ENCODE measurements around the gene SLC39A9.

SLC39A9 gene

GRCh38 chr14:69354383-69355153 lies 43.9 kb upstream of the SLC39A9 start:
- DNase-seq (ENCODE audit: low read depth) = peak; percentile 30
- TF ChIP-seq CTCF (IDR thresholded peaks at IDR 0.05; ENCODE audit: insufficient read depth, low read depth, low read length, missing control alignments) = no peak
- no peak overlapping the region for H3K4me3 ChIP-seq (ENCODE audit: low read length)

DNA sequence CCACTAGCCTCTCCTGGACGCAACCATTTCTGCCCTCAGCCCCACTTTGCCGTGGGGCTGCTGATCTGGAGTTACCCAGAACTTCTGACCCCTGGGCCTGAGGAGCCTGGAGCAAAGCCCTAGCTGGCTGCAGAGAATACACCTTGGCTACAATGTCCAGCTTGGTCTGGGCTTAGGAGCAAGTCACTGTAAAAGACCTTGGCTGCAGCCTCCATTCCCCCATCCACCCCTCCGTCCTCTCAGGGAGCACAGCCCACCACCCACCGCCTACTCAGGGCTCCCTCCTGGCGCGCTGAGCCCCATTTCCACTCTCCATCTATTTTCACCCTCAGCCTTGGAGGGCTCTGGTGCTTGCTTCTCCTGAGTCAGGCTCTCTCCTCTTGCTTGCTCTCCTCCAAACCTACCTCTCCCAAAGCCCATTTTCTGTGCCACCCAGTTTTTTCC lies 43.3 kb upstream of the SLC39A9 start:
- no peak for DNase-seq (ENCODE audit: low read depth)
- TF ChIP-seq CTCF (IDR thresholded peaks at IDR 0.05; ENCODE audit: insufficient read depth, low read depth, low read length, missing control alignments) = no peak
- H3K4me3 ChIP-seq (ENCODE audit: low read length) = no peak overlapping the region

DNA sequence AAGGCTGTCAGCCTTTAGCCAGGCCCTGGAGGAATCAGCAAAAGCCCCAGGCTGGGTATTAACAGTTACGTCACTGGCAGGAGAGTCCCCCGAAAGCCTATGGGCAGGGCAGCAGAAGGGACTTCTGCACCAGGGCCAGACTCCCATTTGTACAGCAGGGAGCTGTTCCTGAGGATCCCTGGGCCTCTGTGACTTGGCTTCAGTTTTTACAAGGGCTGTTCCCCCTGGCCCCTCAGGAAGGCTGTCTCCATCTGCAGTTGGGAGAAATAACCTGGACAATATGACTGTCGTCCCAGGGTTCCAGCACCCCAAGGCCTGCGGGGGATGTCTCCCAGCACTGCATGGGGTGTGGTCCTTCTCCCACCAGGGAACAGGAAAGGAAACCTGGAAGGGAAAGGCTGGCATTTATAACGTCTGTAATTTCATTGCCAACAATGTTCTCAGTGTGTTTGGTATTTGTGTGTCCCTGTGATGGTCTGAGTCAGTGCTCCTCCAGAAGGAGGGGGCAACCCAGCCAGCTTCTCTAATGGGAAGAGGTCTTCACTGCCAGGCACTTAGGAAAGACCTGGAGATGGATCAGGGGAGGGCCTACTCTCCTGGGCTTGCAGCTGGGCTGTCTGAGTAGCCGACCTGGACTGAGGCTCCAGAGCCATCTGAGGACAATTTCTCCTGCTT lies 42.7 kb upstream of the SLC39A9 start:
- TF ChIP-seq CTCF (IDR thresholded peaks at IDR 0.05; ENCODE audit: insufficient read depth, low read depth, low read length, missing control alignments) = no peak
- H3K4me3 ChIP-seq (ENCODE audit: low read length) = no peak overlapping the region
- no peak for DNase-seq (ENCODE audit: low read depth)

- no peak overlapping the region for H3K4me3 ChIP-seq (ENCODE audit: low read length)
Measured at GRCh38 chr14:69356903-69357543, 41.5 kb upstream of the SLC39A9 start.

GRCh38 chr14:69357544-69358200 lies 40.8 kb upstream of the SLC39A9 start:
- TF ChIP-seq CTCF (IDR thresholded peaks at IDR 0.05; ENCODE audit: insufficient read depth, low read depth, low read length, missing control alignments) = no peak
- no peak overlapping the region for H3K4me3 ChIP-seq (ENCODE audit: low read length)
- no peak for DNase-seq (ENCODE audit: low read depth)

More at GRCh38 chr14:69356903-69357543, 41.5 kb upstream of the SLC39A9 start:
- TF ChIP-seq CTCF (IDR thresholded peaks at IDR 0.05; ENCODE audit: insufficient read depth, low read depth, low read length, missing control alignments) = no peak
- DNase-seq (ENCODE audit: low read depth) = peak; percentile 47

- no peak overlapping the region for H3K4me3 ChIP-seq (ENCODE audit: low read length)
- no peak for DNase-seq (ENCODE audit: low read depth)
- TF ChIP-seq CTCF (IDR thresholded peaks at IDR 0.05; ENCODE audit: insufficient read depth, low read depth, low read length, missing control alignments) = no peak
Measured at GRCh38 chr14:69358233-69358963, 40.1 kb upstream of the SLC39A9 start.
